Measurements from ENCODE around the gene UVSSA.
"Not testable (repeated sequence)": the region's sequence is repeated elsewhere in the genome, so short reads cannot be mapped to it uniquely, and the experiment has no call there.

Gene UVSSA

GRCh38 chr4:1316537-1317168 is 30.4 kb upstream of the UVSSA start:
- in situ Hi-C loops (cut with MboI; ENCODE audit: low sequenced_read_pairs) = no loop called here

GRCh38 chr4:1317177-1318045 is 29.6 kb upstream of the UVSSA start:
- in situ Hi-C loops (cut with MboI; ENCODE audit: low sequenced_read_pairs) = no loop called here

GRCh38 chr4:1318046-1318375 is 29.0 kb upstream of the UVSSA start:
- in situ Hi-C loops (cut with MboI; ENCODE audit: low sequenced_read_pairs) = no loop called here

GRCh38 chr4:1318488-1319213 is 28.4 kb upstream of the UVSSA start:
- in situ Hi-C loops (cut with MboI; ENCODE audit: low sequenced_read_pairs) = no loop called here

GRCh38 chr4:1321486-1321885 is 25.5 kb upstream of the UVSSA start:
- in situ Hi-C loops (cut with MboI; ENCODE audit: low sequenced_read_pairs) = no loop called here

GRCh38 chr4:1321946-1322650 is 24.9 kb upstream of the UVSSA start:
- in situ Hi-C loops (cut with MboI; ENCODE audit: low sequenced_read_pairs) = no loop called here

- in situ Hi-C loops (cut with MboI; ENCODE audit: low sequenced_read_pairs) = no loop called here
Observed at GRCh38 chr4:1323280-1323634, 23.8 kb upstream of the UVSSA start.

- in situ Hi-C loops (cut with MboI; ENCODE audit: low sequenced_read_pairs) = no loop called here
Observed at GRCh38 chr4:1323635-1324442, 23.2 kb upstream of the UVSSA start.

- in situ Hi-C loops (cut with MboI; ENCODE audit: low sequenced_read_pairs) = not testable (repeated sequence)
Observed at GRCh38 chr4:1324443-1325175, 22.4 kb upstream of the UVSSA start.

- in situ Hi-C loops (cut with MboI; ENCODE audit: low sequenced_read_pairs) = no loop called here
Observed at GRCh38 chr4:1325176-1325480, 21.9 kb upstream of the UVSSA start.

GRCh38 chr4:1325681-1326635 is 21.1 kb upstream of the UVSSA start:
- in situ Hi-C loops (cut with MboI; ENCODE audit: low sequenced_read_pairs) = no loop called here

- in situ Hi-C loops (cut with MboI; ENCODE audit: low sequenced_read_pairs) = no loop called here
Observed at GRCh38 chr4:1326751-1327525, 20.1 kb upstream of the UVSSA start.

- in situ Hi-C loops (cut with MboI; ENCODE audit: low sequenced_read_pairs) = no loop called here
Observed at GRCh38 chr4:1327526-1328266, 19.3 kb upstream of the UVSSA start.

- in situ Hi-C loops (cut with MboI; ENCODE audit: low sequenced_read_pairs) = no loop called here
Observed at GRCh38 chr4:1328267-1329155, 18.5 kb upstream of the UVSSA start.

- in situ Hi-C loops (cut with MboI; ENCODE audit: low sequenced_read_pairs) = no loop called here
Observed at GRCh38 chr4:1329408-1330371, 17.3 kb upstream of the UVSSA start.

Measured in hTERT RPE-1 (cell line).